Measurements from ENCODE around the gene CTNNA3.

CTNNA3 gene

DNA sequence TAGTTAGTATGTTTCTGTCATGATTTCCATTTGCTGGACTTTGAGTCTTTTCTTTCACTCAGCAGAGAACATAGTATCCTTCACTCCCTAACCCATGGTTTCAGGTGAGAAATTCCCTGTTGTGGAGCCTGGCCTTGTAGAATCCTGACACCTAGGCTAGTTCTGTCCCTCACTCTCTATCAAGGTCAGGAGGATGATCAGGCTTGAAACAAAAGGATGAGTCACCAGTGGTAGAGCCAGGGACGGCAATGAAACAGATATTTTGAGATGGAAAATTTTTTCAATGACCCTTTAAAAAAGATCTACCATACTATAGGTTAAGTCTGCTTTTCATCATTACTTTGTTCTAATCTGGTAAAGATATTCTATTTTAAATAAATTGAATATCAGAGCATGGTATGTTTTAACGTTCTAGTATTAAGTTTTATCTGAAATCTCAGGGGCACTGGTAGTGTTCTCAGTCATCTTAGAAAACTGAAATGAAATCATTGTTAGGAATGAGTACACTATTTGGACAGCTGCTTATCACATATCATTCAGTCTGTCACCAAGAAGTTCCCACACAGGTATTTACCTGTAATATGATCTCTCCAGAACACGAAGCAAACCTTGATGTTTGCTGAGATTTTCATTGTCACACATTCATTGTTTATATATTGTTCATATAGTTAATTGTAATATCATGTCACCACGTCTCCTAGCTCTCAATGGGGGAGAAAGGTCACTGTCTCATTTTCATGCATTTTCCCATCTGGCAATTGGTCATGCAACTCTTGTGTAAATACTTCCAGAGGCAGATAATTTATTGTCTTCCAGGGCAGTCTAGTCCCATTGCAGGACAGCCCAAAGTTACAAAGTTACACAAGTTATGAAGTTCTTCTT is 1070.0 kb downstream of the CTNNA3 start:
- no peak for TF ChIP-seq BCL11A (tag by site-specific recombination; IDR thresholded peaks at IDR 0.05; ENCODE audit: low read depth)
- no peak for TF ChIP-seq ATF2 (tag by site-specific recombination; IDR thresholded peaks at IDR 0.05; ENCODE audit: low read depth)
- TF ChIP-seq IKZF3 (tag by site-specific recombination; IDR thresholded peaks at IDR 0.05) = no peak
- TF ChIP-seq ZNF768 (tag by site-specific recombination; IDR thresholded peaks at IDR 0.05) = no peak
- no peak for TF ChIP-seq HOXD13 (CRISPR knock-in tag; IDR thresholded peaks at IDR 0.05; ENCODE audit: borderline replicate concordance)
- TF ChIP-seq, protein P1, sequence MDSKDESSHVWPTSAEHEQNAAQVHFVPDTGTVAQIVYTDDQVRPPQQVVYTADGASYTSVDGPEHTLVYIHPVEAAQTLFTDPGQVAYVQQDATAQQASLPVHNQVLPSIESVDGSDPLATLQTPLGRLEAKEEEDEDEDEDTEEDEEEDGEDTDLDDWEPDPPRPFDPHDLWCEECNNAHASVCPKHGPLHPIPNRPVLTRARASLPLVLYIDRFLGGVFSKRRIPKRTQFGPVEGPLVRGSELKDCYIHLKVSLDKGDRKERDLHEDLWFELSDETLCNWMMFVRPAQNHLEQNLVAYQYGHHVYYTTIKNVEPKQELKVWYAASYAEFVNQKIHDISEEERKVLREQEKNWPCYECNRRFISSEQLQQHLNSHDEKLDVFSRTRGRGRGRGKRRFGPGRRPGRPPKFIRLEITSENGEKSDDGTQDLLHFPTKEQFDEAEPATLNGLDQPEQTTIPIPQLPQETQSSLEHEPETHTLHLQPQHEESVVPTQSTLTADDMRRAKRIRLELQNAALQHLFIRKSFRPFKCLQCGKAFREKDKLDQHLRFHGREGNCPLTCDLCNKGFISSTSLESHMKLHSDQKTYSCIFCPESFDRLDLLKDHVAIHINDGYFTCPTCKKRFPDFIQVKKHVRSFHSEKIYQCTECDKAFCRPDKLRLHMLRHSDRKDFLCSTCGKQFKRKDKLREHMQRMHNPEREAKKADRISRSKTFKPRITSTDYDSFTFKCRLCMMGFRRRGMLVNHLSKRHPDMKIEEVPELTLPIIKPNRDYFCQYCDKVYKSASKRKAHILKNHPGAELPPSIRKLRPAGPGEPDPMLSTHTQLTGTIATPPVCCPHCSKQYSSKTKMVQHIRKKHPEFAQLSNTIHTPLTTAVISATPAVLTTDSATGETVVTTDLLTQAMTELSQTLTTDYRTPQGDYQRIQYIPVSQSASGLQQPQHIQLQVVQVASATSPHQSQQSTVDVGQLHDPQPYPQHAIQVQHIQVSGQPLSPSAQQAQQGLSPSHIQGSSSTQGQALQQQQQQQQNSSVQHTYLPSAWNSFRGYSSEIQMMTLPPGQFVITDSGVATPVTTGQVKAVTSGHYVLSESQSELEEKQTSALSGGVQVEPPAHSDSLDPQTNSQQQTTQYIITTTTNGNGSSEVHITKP (tag by site-specific recombination; IDR thresholded peaks at IDR 0.05) = no peak
- no peak for TF ChIP-seq ZNF266 (tag by site-specific recombination; IDR thresholded peaks at IDR 0.05; ENCODE audit: low read depth)
- no peak for TF ChIP-seq ZNF138 (tag by site-specific recombination; IDR thresholded peaks at IDR 0.05; ENCODE audit: borderline replicate concordance)
- TF ChIP-seq ZNF121 (tag by site-specific recombination; IDR thresholded peaks at IDR 0.05) = no peak
- Histone ChIP-seq H3K4me3 (ENCODE audit: low read depth, low read length) (no peak overlapping the region), H3K36me3 (ENCODE audit: control insufficient read depth in 2 of 2, insufficient read depth in 1 of 2, low read length in 2 of 2) (no peaks in the 10 kb centered on the region), H3K27ac (ENCODE audit: extremely low read depth, low read depth, low read length) (no peak overlapping the region), H3K9me3 (ENCODE audit: control insufficient read depth, insufficient read depth, low read depth, low read length) (no peaks in the 10 kb centered on the region), H3K4me1 (ENCODE audit: control insufficient read depth, insufficient read depth, low read length) (peaks cover 2% of the 10 kb centered on the region; the same call in 1 of the 2 replicates)
- CTCF ChIA-PET = interaction anchor here (0.6 kb wide), 2 partner anchors 21 to 39 kb away, joined by 4 read pairs; no protein-coding TSS in a partner anchor
- POLR2A ChIA-PET = no interaction called here

- Histone ChIP-seq H3K36me3 (ENCODE audit: control insufficient read depth in 2 of 2, insufficient read depth in 1 of 2, low read length in 2 of 2) (no peaks in the 10 kb centered on the region), H3K4me3 (ENCODE audit: low read depth, low read length) (no peak overlapping the region), H3K4me1 (ENCODE audit: control insufficient read depth, insufficient read depth, low read length) (peaks cover 2% of the 10 kb centered on the region; the same call in 1 of the 2 replicates), H3K9me3 (ENCODE audit: control insufficient read depth, insufficient read depth, low read depth, low read length) (no peaks in the 10 kb centered on the region), H3K27ac (ENCODE audit: extremely low read depth, low read depth, low read length) (no peak overlapping the region)
- POLR2A ChIA-PET = no interaction called here
- CTCF ChIA-PET = no interaction called here
- TF ChIP-seq ZNF654 (tag by site-specific recombination; IDR thresholded peaks at IDR 0.05; ENCODE audit: low read depth) = no peak
Measured at GRCh38 chr10:66622050-66622449, 1073.9 kb downstream of the CTNNA3 start.

- H3K9me3 ChIP-seq (ENCODE audit: control insufficient read depth, insufficient read depth, low read depth, low read length) = no peaks in the 10 kb centered on the region
- no peak for TF ChIP-seq ZNF114 (tag by site-specific recombination; IDR thresholded peaks at IDR 0.05)
- TF ChIP-seq ZNF2 (tag by site-specific recombination; IDR thresholded peaks at IDR 0.05) = no peak
- TF ChIP-seq ZNF391 (tag by site-specific recombination; IDR thresholded peaks at IDR 0.05; ENCODE audit: borderline replicate concordance, low read depth) = no peak
- TF ChIP-seq ZNF248 (tag by site-specific recombination; IDR thresholded peaks at IDR 0.05) = no peak
- TF ChIP-seq ZIC2 (tag by site-specific recombination; IDR thresholded peaks at IDR 0.05) = peak; percentile 7; the same call in 1 of the 2 replicates
- TF ChIP-seq ZNF140 (tag by site-specific recombination; IDR thresholded peaks at IDR 0.05) = no peak
- no peak for TF ChIP-seq ZNF24 (tag by site-specific recombination; IDR thresholded peaks at IDR 0.05)
- H3K27ac ChIP-seq (ENCODE audit: extremely low read depth, low read depth, low read length) = no peak overlapping the region
- no peaks in the 10 kb centered on the region for H3K4me1 ChIP-seq (ENCODE audit: control insufficient read depth, insufficient read depth, low read length)
- POLR2A ChIA-PET = no interaction called here
- no peak overlapping the region for H3K4me3 ChIP-seq (ENCODE audit: low read depth, low read length)
- CTCF ChIA-PET = interaction anchor here (0.6 kb wide), 1 partner anchor 259 kb away, joined by 4 read pairs; no protein-coding TSS in a partner anchor
- H3K36me3 ChIP-seq (ENCODE audit: control insufficient read depth in 2 of 2, insufficient read depth in 1 of 2, low read length in 2 of 2) = no peaks in the 10 kb centered on the region
Measured at GRCh38 chr10:66604195-66604594, 1091.8 kb downstream of the CTNNA3 start.
